Central memory CD4-positive, alpha-beta T cell (primary cell): Measurements from ENCODE around the gene YJU2.

Source experiments
- DNase-seq: peaks from one replicate; pipeline ENCODE4 v3.0.0; 2022

YJU2 gene

GRCh38 chr19:4301590-4302242 lies 54.8 kb downstream of the YJU2 start:
- DNase-seq: no peak

- no peak for DNase-seq
Measured at GRCh38 chr19:4302243-4302640, 55.4 kb downstream of the YJU2 start, which contains the start of gene TMIGD2. Gene TMIGD2 (minus strand): TSS chr19:4302389. CDS start chr19:4302385, 4 bp downstream.

GRCh38 chr19:4303819-4304537 lies 57.1 kb downstream of the YJU2 start:
- DNase-seq: no peak

- DNase-seq: peak; percentile 35
Measured at GRCh38 chr19:4304538-4305256, 57.8 kb downstream of the YJU2 start, which contains the start of gene FSD1. Gene FSD1 (plus strand): TSS chr19:4304598. CDS start chr19:4304747, 149 bp downstream.

- no peak for DNase-seq
Measured at GRCh38 chr19:4305257-4305612, 58.4 kb downstream of the YJU2 start.

- no peak for DNase-seq
Measured at GRCh38 chr19:4305659-4306058, 58.8 kb downstream of the YJU2 start.

- no peak for DNase-seq
Measured at GRCh38 chr19:4310247-4311121, 63.6 kb downstream of the YJU2 start.

GRCh38 chr19:4313847-4314490 lies 67.1 kb downstream of the YJU2 start:
- DNase-seq: no peak

- DNase-seq: no peak
Measured at GRCh38 chr19:4316956-4317355, 70.1 kb downstream of the YJU2 start.

GRCh38 chr19:4318460-4318859 lies 71.6 kb downstream of the YJU2 start:
- no peak for DNase-seq
